Astrocyte (in vitro differentiated cells and primary cell): ENCODE results near the gene SSX5.

ENCODE experiments used
- CTCF ChIP-seq: IDR thresholded peaks from 2 replicates; pipeline ENCODE4 v1.5.1; 2011; ENCODE audit warnings: low read depth, mild to moderate bottlenecking, inconsistent platforms, low read length, moderate library complexity; ENCODE audit not compliant: insufficient read depth
- EZH2 ChIP-seq: IDR thresholded peaks from 2 replicates; pipeline ENCODE4 v1.6.1; 2012; ENCODE audit warnings: mild to moderate bottlenecking, low read length, inconsistent platforms; ENCODE audit not compliant: insufficient read depth

GRCh38 chrX:48165241-48165640 is 31.4 kb downstream of the SSX5 start:
- no peak for TF ChIP-seq CTCF
- no peak for TF ChIP-seq EZH2
